ENCODE results near the gene HIC1. TPM values are rescaled to one million over a fixed set of nuclear protein-coding genes. Genes with fewer than 3 reads are reported as not detected.

HIC1 gene
- total RNA-seq, 4 donors from 2014 or later, result 2.7 to 9.5 (median 4.9) TPM

GRCh38 chr17:2102931-2103809 is 48.3 kb downstream of the HIC1 start:
- no peak overlapping the region for H3K27ac ChIP-seq
- TF ChIP-seq CTCF (IDR thresholded peaks at IDR 0.05) (no peak), POLR2AphosphoS5 (IDR thresholded peaks at IDR 0.05) (no peak), EP300 (IDR thresholded peaks at IDR 0.05) (no peak), POLR2A (IDR thresholded peaks at IDR 0.05) (no peak)
- H3K27me3 ChIP-seq, result no peaks in the 10 kb centered on the region

GRCh38 chr17:2105663-2106062 is 50.8 kb downstream of the HIC1 start:
- TF ChIP-seq CTCF (IDR thresholded peaks at IDR 0.05), result no peak
- TF ChIP-seq POLR2A (IDR thresholded peaks at IDR 0.05), result no peak
- TF ChIP-seq EP300 (IDR thresholded peaks at IDR 0.05), result no peak
- no peak for TF ChIP-seq POLR2AphosphoS5 (IDR thresholded peaks at IDR 0.05)

More at GRCh38 chr17:2102931-2103809, 48.3 kb downstream of the HIC1 start:
- no peaks in the 10 kb centered on the region for H3K9me3 ChIP-seq
- no peak overlapping the region for H3K4me3 ChIP-seq
- H3K4me1 ChIP-seq, result peaks cover 38% of the 10 kb centered on the region
- DNase-seq (ENCODE audit: low spot score in 2 of 2), result peak in 1 of 2 donors; percentile 18
- no peaks in the 10 kb centered on the region for H3K36me3 ChIP-seq
- 81% methylated on average over 9 of the region's 9 CpGs for WGBS

GRCh38 chr17:2106308-2106955 is 51.5 kb downstream of the HIC1 start:
- no peaks in the 10 kb centered on the region for H3K9me3 ChIP-seq
- peaks cover 40% of the 10 kb centered on the region for H3K4me1 ChIP-seq
- H3K27me3 ChIP-seq, result no peaks in the 10 kb centered on the region
- H3K36me3 ChIP-seq, result no peaks in the 10 kb centered on the region
- no peak for DNase-seq (ENCODE audit: low spot score in 2 of 2)
- H3K4me3 ChIP-seq, result no peak overlapping the region
- H3K27ac ChIP-seq, result peak overlapping the region; percentile 11
- TF ChIP-seq POLR2AphosphoS5 (IDR thresholded peaks at IDR 0.05) (no peak), POLR2A (IDR thresholded peaks at IDR 0.05) (no peak), EP300 (IDR thresholded peaks at IDR 0.05) (no peak)
- WGBS, result 67% methylated on average over 11 of the region's 11 CpGs

More at GRCh38 chr17:2105663-2106062, 50.8 kb downstream of the HIC1 start:
- 39% methylated on average over 1 of the region's 1 CpG for WGBS
- no peak for DNase-seq (ENCODE audit: low spot score in 2 of 2)
- H3K27me3 ChIP-seq, result no peaks in the 10 kb centered on the region
- H3K27ac ChIP-seq, result no peak overlapping the region
- H3K4me3 ChIP-seq, result no peak overlapping the region
- no peaks in the 10 kb centered on the region for H3K36me3 ChIP-seq
- peaks cover 42% of the 10 kb centered on the region for H3K4me1 ChIP-seq
- no peaks in the 10 kb centered on the region for H3K9me3 ChIP-seq

GRCh38 chr17:2107050-2107449 is 52.1 kb downstream of the HIC1 start:
- Histone ChIP-seq H3K27ac (no peak overlapping the region), H3K27me3 (no peaks in the 10 kb centered on the region), H3K36me3 (no peaks in the 10 kb centered on the region), H3K9me3 (no peaks in the 10 kb centered on the region), H3K4me3 (no peak overlapping the region), H3K4me1 (peaks cover 37% of the 10 kb centered on the region)
- WGBS, result 65% methylated on average over 2 of the region's 2 CpGs
- TF ChIP-seq CTCF (IDR thresholded peaks at IDR 0.05) (no peak), POLR2A (IDR thresholded peaks at IDR 0.05) (no peak), EP300 (IDR thresholded peaks at IDR 0.05) (no peak), POLR2AphosphoS5 (IDR thresholded peaks at IDR 0.05) (no peak)
- no peak for DNase-seq (ENCODE audit: low spot score in 2 of 2)

- DNase-seq (ENCODE audit: low spot score in 2 of 2), result no peak
- WGBS, result 22% methylated on average over 3 of the region's 3 CpGs
- Histone ChIP-seq H3K27ac (no peak overlapping the region), H3K27me3 (no peaks in the 10 kb centered on the region), H3K4me3 (no peak overlapping the region), H3K9me3 (no peaks in the 10 kb centered on the region), H3K36me3 (no peaks in the 10 kb centered on the region), H3K4me1 (peaks cover 37% of the 10 kb centered on the region)
- TF ChIP-seq EP300 (IDR thresholded peaks at IDR 0.05) (no peak), POLR2AphosphoS5 (IDR thresholded peaks at IDR 0.05) (no peak), CTCF (IDR thresholded peaks at IDR 0.05) (no peak), POLR2A (IDR thresholded peaks at IDR 0.05) (no peak)
Observed at GRCh38 chr17:2107506-2107905, 52.6 kb downstream of the HIC1 start.

Measured in suprapubic skin (tissue), 4 donors.